IPS-18c (cell line): ENCODE data around the gene DMXL2.
"Not testable (repeated sequence)": the region's sequence is repeated elsewhere in the genome, so short reads cannot be mapped to it uniquely, and the experiment has no call there.

Experiments
- H3K4me3 ChIP-seq: 2 replicates; pipeline ENCODE4 v1.7.0; 2013; ENCODE audit warnings: low read depth, mild to moderate bottlenecking, low read length, moderate library complexity; ENCODE audit not compliant: insufficient read depth
- H3K9me3 ChIP-seq: one replicate; pipeline ENCODE4 v1.6.1; 2013; ENCODE audit warnings: mild to moderate bottlenecking, low read length, moderate library complexity; ENCODE audit not compliant: control insufficient read depth, insufficient read depth

Gene DMXL2

GRCh38 chr15:51641490-51642130, 19.0 kb upstream of the DMXL2 start:
- Histone ChIP-seq H3K4me3 (no peak overlapping the region), H3K9me3 (no peaks in the 10 kb centered on the region)

GRCh38 chr15:51634591-51635198, 12.1 kb upstream of the DMXL2 start:
- H3K9me3 ChIP-seq = no peaks in the 10 kb centered on the region
- no peak overlapping the region for H3K4me3 ChIP-seq

- no peaks in the 10 kb centered on the region for H3K9me3 ChIP-seq
- H3K4me3 ChIP-seq = no peak overlapping the region
Measured at GRCh38 chr15:51629612-51630011, 7.0 kb upstream of the DMXL2 start.

- Histone ChIP-seq H3K9me3 (no peaks in the 10 kb centered on the region), H3K4me3 (no peak overlapping the region)
Measured at GRCh38 chr15:51625236-51625635, 2.7 kb upstream of the DMXL2 start.

- H3K4me3 ChIP-seq = no peak overlapping the region
Measured at GRCh38 chr15:51624022-51624421, 1.5 kb upstream of the DMXL2 start.

GRCh38 chr15:51623386-51623938, 891 bp upstream of the DMXL2 start:
- Histone ChIP-seq H3K9me3 (no peaks in the 10 kb centered on the region), H3K4me3 (peak overlapping the region; percentile 74)

More at GRCh38 chr15:51624022-51624421, 1.5 kb upstream of the DMXL2 start:
- no peaks in the 10 kb centered on the region for H3K9me3 ChIP-seq

GRCh38 chr15:51621936-51622603, 501 bp downstream of the DMXL2 start:
- H3K9me3 ChIP-seq = no peaks in the 10 kb centered on the region

GRCh38 chr15:51621155-51621765, 1.3 kb downstream of the DMXL2 start:
- peak overlapping the region; percentile 74; the same call in 1 of the 2 replicates for H3K4me3 ChIP-seq

More at GRCh38 chr15:51621936-51622603, 501 bp downstream of the DMXL2 start:
- H3K4me3 ChIP-seq = peak overlapping the region; percentile 74

GRCh38 chr15:51620641-51621040, 1.9 kb downstream of the DMXL2 start:
- Histone ChIP-seq H3K9me3 (no peaks in the 10 kb centered on the region), H3K4me3 (no peak overlapping the region)

More at GRCh38 chr15:51621155-51621765, 1.3 kb downstream of the DMXL2 start:
- H3K9me3 ChIP-seq = no peaks in the 10 kb centered on the region

GRCh38 chr15:51620122-51620521, 2.4 kb downstream of the DMXL2 start:
- H3K9me3 ChIP-seq = no peaks in the 10 kb centered on the region
- H3K4me3 ChIP-seq = no peak overlapping the region

- Histone ChIP-seq H3K9me3 (no peaks in the 10 kb centered on the region), H3K4me3 (no peak overlapping the region)
Measured at GRCh38 chr15:51619331-51620035, 3.1 kb downstream of the DMXL2 start.

- H3K4me3 ChIP-seq = no peak overlapping the region
- no peaks in the 10 kb centered on the region for H3K9me3 ChIP-seq
Measured at GRCh38 chr15:51617886-51618285, 4.7 kb downstream of the DMXL2 start.

GRCh38 chr15:51613951-51614350, 8.6 kb downstream of the DMXL2 start:
- Histone ChIP-seq H3K9me3 (no peaks in the 10 kb centered on the region), H3K4me3 (no peak overlapping the region)

GRCh38 chr15:51612669-51613068, 9.9 kb downstream of the DMXL2 start:
- H3K9me3 ChIP-seq, H3K4me3 ChIP-seq: not testable (repeated sequence)

GRCh38 chr15:51603462-51603948, 19.1 kb downstream of the DMXL2 start:
- H3K4me3 ChIP-seq, H3K9me3 ChIP-seq: not testable (repeated sequence)

GRCh38 chr15:51603002-51603401, 19.6 kb downstream of the DMXL2 start:
- Histone ChIP-seq H3K9me3 (no peaks in the 10 kb centered on the region), H3K4me3 (no peak overlapping the region)

GRCh38 chr15:51602484-51602883, 20.1 kb downstream of the DMXL2 start:
- Histone ChIP-seq H3K4me3 (peak overlapping the region; percentile 12; the same call in 1 of the 2 replicates), H3K9me3 (no peaks in the 10 kb centered on the region)
